ENCODE results near the gene RNU1-3.

Gene RNU1-3

GRCh38 chr1:16617778-16618580 lies 48.8 kb downstream of the RNU1-3 start:
- no peak for DNase-seq (ENCODE audit: low read depth)

GRCh38 chr1:16617114-16617631 lies 49.6 kb downstream of the RNU1-3 start:
- no peak for DNase-seq (ENCODE audit: low read depth)

Data from activated T-cell treated with anti-CD3 and anti-CD28 coated beads for 48 hours (primary cell).